HEK293 (cell line): ENCODE results near the gene WDR36.

Experiments used
- OVOL3 ChIP-seq: fragments of 450-650 bp; formaldehyde crosslinking; IDR thresholded peaks from 2 replicates; pipeline ENCODE4 v1.5.1; 2016; ENCODE audit warnings: missing biosample characterization, missing genetic modification characterization
- REPIN1 ChIP-seq: fragments of 450-650 bp; formaldehyde crosslinking; IDR thresholded peaks from 2 replicates; pipeline ENCODE4 v1.5.1; 2017; ENCODE audit warnings: missing biosample characterization, missing genetic modification characterization, low read depth
- SCRT1 ChIP-seq: fragments of 450-650 bp; formaldehyde crosslinking; IDR thresholded peaks from 2 replicates; pipeline ENCODE4 v1.5.1; 2016; ENCODE audit warnings: missing biosample characterization, missing genetic modification characterization, borderline replicate concordance
- ZBTB17 ChIP-seq: fragments of 450-650 bp; formaldehyde crosslinking; IDR thresholded peaks from 2 replicates; pipeline ENCODE4 v1.5.1; 2016; ENCODE audit warnings: missing biosample characterization, missing genetic modification characterization
- ZBTB21 ChIP-seq: fragments of 450-650 bp; formaldehyde crosslinking; IDR thresholded peaks from 2 replicates; pipeline ENCODE4 v1.5.1; 2017; ENCODE audit warnings: missing biosample characterization, missing genetic modification characterization
- ZNF146 ChIP-seq: fragments of 450-650 bp; formaldehyde crosslinking; IDR thresholded peaks from 2 replicates; pipeline ENCODE4 v1.5.1; 2016; ENCODE audit warnings: missing biosample characterization, missing genetic modification characterization
- ZNF175 ChIP-seq: fragments of 450-650 bp; formaldehyde crosslinking; IDR thresholded peaks from 2 replicates; pipeline ENCODE4 v1.5.1; 2016; ENCODE audit warnings: missing biosample characterization, missing genetic modification characterization
- ZNF184 ChIP-seq: fragments of 450-650 bp; IDR thresholded peaks from 2 replicates; pipeline ENCODE4 v1.5.1; 2018; ENCODE audit warnings: missing biosample characterization, mild to moderate bottlenecking, missing genetic modification characterization
- ZNF292 ChIP-seq: fragments of 450-650 bp; formaldehyde crosslinking; IDR thresholded peaks from 2 replicates; pipeline ENCODE4 v1.5.1; 2016; ENCODE audit warnings: low read depth, missing biosample characterization, missing genetic modification characterization, borderline replicate concordance
- ZNF350 ChIP-seq: fragments of 450-650 bp; formaldehyde crosslinking; IDR thresholded peaks from 2 replicates; pipeline ENCODE4 v1.5.0; 2017; ENCODE audit warnings: missing biosample characterization, mild to moderate bottlenecking, missing genetic modification characterization
- ZNF394 ChIP-seq: fragments of 450-650 bp; formaldehyde crosslinking; IDR thresholded peaks from 2 replicates; pipeline ENCODE4 v1.5.1; 2016; ENCODE audit warnings: missing biosample characterization, missing genetic modification characterization, mild to moderate bottlenecking, moderate library complexity, borderline replicate concordance
- ZNF48 ChIP-seq: fragments of 450-650 bp; formaldehyde crosslinking; IDR thresholded peaks from 2 replicates; pipeline ENCODE4 v1.5.1; 2016; ENCODE audit warnings: missing biosample characterization, missing genetic modification characterization
- ZNF610 ChIP-seq: fragments of 450-650 bp; formaldehyde crosslinking; IDR thresholded peaks from 2 replicates; pipeline ENCODE4 v1.5.1; 2016; ENCODE audit warnings: missing biosample characterization, missing genetic modification characterization, borderline replicate concordance
- ZNF629 ChIP-seq: fragments of 450-650 bp; formaldehyde crosslinking; IDR thresholded peaks from 2 replicates; pipeline ENCODE4 v1.5.1; 2017; ENCODE audit warnings: missing biosample characterization, missing genetic modification characterization
- ZNF791 ChIP-seq: fragments of 450-650 bp; formaldehyde crosslinking; IDR thresholded peaks from 2 replicates; pipeline ENCODE4 v1.5.1; 2016; ENCODE audit warnings: missing biosample characterization, missing genetic modification characterization
- ZSCAN23 ChIP-seq: fragments of 450-650 bp; formaldehyde crosslinking; IDR thresholded peaks from 2 replicates; pipeline ENCODE4 v1.5.1; 2016; ENCODE audit warnings: missing biosample characterization, missing genetic modification characterization
- TF ChIP-seq, protein P1 (sequence below): fragments of 450-650 bp; formaldehyde crosslinking; IDR thresholded peaks from 2 replicates; pipeline ENCODE4 v1.5.1; 2016; ENCODE audit warnings: missing biosample characterization, missing genetic modification characterization
- TF ChIP-seq, protein P2 (sequence below): fragments of 450-650 bp; formaldehyde crosslinking; IDR thresholded peaks from 2 replicates; pipeline ENCODE4 v1.5.1; 2016; ENCODE audit warnings: missing biosample characterization, missing genetic modification characterization
- TF ChIP-seq, protein P3 (sequence below): fragments of 450-650 bp; formaldehyde crosslinking; IDR thresholded peaks from 2 replicates; pipeline ENCODE4 v1.5.1; 2016; ENCODE audit warnings: missing biosample characterization, missing genetic modification characterization
- TF ChIP-seq, protein P4 (sequence below): fragments of 450-650 bp; formaldehyde crosslinking; conservative IDR thresholded peaks from 2 replicates; pipeline ENCODE4 v1.5.1; 2016; ENCODE audit warnings: low read depth, missing biosample characterization, missing genetic modification characterization
- TF ChIP-seq, protein P5 (sequence below): fragments of 450-650 bp; formaldehyde crosslinking; IDR thresholded peaks from 2 replicates; pipeline ENCODE4; 2016; ENCODE audit warnings: missing biosample characterization, missing genetic modification characterization
- TF ChIP-seq, protein P6 (sequence below): IDR thresholded peaks from 2 replicates; pipeline ENCODE4 v1.6.1; 2011; ENCODE audit warnings: mild to moderate bottlenecking, low read depth, low read length, borderline replicate concordance
- TF ChIP-seq, protein P7 (sequence below): fragments of 450-650 bp; formaldehyde crosslinking; IDR thresholded peaks from 2 replicates; pipeline ENCODE4 v1.5.1; 2016; ENCODE audit warnings: missing biosample characterization, missing genetic modification characterization
- TF ChIP-seq, protein P8 (sequence below): fragments of 450-650 bp; formaldehyde crosslinking; IDR thresholded peaks from 2 replicates; pipeline ENCODE4 v1.5.1; 2016; ENCODE audit warnings: missing biosample characterization, missing genetic modification characterization, borderline replicate concordance

The WDR36 gene

DNA sequence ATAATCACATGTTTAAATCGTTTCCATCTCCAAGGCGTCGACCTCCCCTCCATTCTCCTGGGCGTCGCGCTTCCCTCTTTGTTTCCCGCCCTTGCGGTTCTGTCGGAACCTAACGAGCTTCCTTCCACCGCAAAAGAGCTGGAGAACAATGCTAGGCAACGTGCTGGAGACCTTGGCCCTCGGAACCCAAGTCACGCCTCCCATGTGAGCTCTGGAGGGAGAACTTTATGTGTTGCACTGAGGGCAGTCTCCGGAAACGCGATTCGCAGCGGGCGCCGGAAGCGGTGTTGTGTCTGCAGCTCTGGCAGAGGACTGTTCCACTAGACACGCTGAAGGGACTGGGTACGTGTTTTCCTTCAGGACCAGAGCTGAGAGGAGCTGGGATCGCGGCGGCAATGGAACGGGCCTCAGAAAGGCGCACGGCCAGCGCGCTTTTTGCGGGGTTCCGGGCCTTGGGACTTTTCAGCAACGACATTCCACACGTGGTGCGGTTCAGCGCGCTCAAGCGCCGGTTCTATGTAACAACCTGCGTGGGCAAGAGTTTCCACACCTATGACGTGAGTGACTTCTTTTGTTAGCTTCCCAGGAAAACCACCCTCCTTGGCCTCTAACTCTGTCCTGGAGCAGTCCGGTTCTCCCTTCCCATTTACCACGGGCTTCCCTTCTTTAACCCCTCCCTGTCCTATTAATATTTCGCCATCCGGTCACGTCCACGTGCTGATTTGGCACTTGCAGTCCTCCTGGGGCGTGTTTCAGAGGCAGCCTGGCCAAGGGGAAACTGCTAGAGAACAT lies at the start of gene WDR36 (continued):
- TF ChIP-seq, protein P1, sequence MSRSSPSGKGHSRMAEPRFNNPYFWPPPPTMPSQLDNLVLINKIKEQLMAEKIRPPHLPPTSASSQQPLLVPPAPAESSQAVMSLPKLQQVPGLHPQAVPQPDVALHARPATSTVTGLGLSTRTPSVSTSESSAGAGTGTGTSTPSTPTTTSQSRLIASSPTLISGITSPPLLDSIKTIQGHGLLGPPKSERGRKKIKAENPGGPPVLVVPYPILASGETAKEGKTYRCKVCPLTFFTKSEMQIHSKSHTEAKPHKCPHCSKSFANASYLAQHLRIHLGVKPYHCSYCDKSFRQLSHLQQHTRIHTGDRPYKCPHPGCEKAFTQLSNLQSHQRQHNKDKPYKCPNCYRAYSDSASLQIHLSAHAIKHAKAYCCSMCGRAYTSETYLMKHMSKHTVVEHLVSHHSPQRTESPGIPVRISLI, result peak; percentile 64; the same call in 1 of the 2 replicates
- TF ChIP-seq ZNF48, result no peak
- TF ChIP-seq, protein P2, sequence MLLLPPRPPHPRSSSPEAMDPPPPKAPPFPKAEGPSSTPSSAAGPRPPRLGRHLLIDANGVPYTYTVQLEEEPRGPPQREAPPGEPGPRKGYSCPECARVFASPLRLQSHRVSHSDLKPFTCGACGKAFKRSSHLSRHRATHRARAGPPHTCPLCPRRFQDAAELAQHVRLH (tag by site-specific recombination), result peak; percentile 94
- TF ChIP-seq, protein P3, sequence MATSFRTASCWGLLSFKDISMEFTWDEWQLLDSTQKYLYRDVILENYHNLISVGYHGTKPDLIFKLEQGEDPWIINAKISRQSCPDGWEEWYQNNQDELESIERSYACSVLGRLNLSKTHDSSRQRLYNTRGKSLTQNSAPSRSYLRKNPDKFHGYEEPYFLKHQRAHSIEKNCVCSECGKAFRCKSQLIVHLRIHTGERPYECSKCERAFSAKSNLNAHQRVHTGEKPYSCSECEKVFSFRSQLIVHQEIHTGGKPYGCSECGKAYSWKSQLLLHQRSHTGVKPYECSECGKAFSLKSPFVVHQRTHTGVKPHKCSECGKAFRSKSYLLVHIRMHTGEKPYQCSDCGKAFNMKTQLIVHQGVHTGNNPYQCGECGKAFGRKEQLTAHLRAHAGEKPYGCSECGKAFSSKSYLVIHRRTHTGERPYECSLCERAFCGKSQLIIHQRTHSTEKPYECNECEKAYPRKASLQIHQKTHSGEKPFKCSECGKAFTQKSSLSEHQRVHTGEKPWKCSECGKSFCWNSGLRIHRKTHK (tag by site-specific recombination), result peak; percentile 28; the same call in 1 of the 2 replicates
- peak; percentile 87 for TF ChIP-seq ZSCAN23
- TF ChIP-seq ZNF629 (tag by site-specific recombination), result peak; percentile 84
- 0 out of 2 replicates have a peak, but pooled peaks have one; percentile 68 for TF ChIP-seq SCRT1 (tag by site-specific recombination)
- peak; percentile 60 for TF ChIP-seq ZNF146 (tag by site-specific recombination)
- TF ChIP-seq, protein P4, sequence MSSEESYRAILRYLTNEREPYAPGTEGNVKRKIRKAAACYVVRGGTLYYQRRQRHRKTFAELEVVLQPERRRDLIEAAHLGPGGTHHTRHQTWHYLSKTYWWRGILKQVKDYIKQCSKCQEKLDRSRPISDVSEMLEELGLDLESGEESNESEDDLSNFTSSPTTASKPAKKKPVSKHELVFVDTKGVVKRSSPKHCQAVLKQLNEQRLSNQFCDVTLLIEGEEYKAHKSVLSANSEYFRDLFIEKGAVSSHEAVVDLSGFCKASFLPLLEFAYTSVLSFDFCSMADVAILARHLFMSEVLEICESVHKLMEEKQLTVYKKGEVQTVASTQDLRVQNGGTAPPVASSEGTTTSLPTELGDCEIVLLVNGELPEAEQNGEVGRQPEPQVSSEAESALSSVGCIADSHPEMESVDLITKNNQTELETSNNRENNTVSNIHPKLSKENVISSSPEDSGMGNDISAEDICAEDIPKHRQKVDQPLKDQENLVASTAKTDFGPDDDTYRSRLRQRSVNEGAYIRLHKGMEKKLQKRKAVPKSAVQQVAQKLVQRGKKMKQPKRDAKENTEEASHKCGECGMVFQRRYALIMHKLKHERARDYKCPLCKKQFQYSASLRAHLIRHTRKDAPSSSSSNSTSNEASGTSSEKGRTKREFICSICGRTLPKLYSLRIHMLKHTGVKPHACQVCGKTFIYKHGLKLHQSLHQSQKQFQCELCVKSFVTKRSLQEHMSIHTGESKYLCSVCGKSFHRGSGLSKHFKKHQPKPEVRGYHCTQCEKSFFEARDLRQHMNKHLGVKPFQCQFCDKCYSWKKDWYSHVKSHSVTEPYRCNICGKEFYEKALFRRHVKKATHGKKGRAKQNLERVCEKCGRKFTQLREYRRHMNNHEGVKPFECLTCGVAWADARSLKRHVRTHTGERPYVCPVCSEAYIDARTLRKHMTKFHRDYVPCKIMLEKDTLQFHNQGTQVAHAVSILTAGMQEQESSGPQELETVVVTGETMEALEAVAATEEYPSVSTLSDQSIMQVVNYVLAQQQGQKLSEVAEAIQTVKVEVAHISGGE (tag by site-specific recombination), result peak; percentile 100
- TF ChIP-seq ZNF292 (tag by site-specific recombination), result no peak
- TF ChIP-seq, protein P5, sequence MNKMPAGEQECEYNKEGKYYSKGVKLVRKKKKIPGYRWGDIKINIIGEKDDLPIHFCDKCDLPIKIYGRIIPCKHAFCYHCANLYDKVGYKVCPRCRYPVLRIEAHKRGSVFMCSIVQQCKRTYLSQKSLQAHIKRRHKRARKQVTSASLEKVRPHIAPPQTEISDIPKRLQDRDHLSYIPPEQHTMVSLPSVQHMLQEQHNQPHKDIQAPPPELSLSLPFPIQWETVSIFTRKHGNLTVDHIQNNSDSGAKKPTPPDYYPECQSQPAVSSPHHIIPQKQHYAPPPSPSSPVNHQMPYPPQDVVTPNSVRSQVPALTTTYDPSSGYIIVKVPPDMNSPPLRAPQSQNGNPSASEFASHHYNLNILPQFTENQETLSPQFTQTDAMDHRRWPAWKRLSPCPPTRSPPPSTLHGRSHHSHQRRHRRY (tag by site-specific recombination), result no peak
- TF ChIP-seq, protein P6, sequence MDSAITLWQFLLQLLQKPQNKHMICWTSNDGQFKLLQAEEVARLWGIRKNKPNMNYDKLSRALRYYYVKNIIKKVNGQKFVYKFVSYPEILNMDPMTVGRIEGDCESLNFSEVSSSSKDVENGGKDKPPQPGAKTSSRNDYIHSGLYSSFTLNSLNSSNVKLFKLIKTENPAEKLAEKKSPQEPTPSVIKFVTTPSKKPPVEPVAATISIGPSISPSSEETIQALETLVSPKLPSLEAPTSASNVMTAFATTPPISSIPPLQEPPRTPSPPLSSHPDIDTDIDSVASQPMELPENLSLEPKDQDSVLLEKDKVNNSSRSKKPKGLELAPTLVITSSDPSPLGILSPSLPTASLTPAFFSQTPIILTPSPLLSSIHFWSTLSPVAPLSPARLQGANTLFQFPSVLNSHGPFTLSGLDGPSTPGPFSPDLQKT, result no peak; the same call in 1 of the 2 replicates
- TF ChIP-seq ZNF610, result peak; percentile 94
- TF ChIP-seq ZNF791 (tag by site-specific recombination), result no peak
- TF ChIP-seq, protein P7, sequence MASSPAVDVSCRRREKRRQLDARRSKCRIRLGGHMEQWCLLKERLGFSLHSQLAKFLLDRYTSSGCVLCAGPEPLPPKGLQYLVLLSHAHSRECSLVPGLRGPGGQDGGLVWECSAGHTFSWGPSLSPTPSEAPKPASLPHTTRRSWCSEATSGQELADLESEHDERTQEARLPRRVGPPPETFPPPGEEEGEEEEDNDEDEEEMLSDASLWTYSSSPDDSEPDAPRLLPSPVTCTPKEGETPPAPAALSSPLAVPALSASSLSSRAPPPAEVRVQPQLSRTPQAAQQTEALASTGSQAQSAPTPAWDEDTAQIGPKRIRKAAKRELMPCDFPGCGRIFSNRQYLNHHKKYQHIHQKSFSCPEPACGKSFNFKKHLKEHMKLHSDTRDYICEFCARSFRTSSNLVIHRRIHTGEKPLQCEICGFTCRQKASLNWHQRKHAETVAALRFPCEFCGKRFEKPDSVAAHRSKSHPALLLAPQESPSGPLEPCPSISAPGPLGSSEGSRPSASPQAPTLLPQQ (tag by site-specific recombination), result peak; percentile 96
- TF ChIP-seq OVOL3, result peak; percentile 53; the same call in 1 of the 2 replicates
- peak; percentile 90; the same call in 1 of the 2 replicates for TF ChIP-seq REPIN1 (tag by site-specific recombination)
- peak; percentile 92 for TF ChIP-seq ZBTB17 (tag by site-specific recombination)
- peak; percentile 91 for TF ChIP-seq ZNF184 (tag by site-specific recombination)
- TF ChIP-seq ZNF394 (tag by site-specific recombination), result peak; percentile 89
- TF ChIP-seq ZNF350 (tag by site-specific recombination), result peak; percentile 86
- TF ChIP-seq ZNF175 (tag by site-specific recombination), result no peak
- TF ChIP-seq, protein P8, sequence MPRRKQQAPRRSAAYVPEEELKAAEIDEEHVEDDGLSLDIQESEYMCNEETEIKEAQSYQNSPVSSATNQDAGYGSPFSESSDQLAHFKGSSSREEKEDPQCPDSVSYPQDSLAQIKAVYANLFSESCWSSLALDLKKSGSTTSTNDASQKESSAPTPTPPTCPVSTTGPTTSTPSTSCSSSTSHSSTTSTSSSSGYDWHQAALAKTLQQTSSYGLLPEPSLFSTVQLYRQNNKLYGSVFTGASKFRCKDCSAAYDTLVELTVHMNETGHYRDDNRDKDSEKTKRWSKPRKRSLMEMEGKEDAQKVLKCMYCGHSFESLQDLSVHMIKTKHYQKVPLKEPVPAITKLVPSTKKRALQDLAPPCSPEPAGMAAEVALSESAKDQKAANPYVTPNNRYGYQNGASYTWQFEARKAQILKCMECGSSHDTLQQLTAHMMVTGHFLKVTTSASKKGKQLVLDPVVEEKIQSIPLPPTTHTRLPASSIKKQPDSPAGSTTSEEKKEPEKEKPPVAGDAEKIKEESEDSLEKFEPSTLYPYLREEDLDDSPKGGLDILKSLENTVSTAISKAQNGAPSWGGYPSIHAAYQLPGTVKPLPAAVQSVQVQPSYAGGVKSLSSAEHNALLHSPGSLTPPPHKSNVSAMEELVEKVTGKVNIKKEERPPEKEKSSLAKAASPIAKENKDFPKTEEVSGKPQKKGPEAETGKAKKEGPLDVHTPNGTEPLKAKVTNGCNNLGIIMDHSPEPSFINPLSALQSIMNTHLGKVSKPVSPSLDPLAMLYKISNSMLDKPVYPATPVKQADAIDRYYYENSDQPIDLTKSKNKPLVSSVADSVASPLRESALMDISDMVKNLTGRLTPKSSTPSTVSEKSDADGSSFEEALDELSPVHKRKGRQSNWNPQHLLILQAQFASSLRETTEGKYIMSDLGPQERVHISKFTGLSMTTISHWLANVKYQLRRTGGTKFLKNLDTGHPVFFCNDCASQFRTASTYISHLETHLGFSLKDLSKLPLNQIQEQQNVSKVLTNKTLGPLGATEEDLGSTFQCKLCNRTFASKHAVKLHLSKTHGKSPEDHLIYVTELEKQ, result peak; percentile 74
- TF ChIP-seq ZBTB21 (tag by site-specific recombination), result peak; percentile 75
